ENCODE measurements around the gene MRPS7.

GRCh38 chr17:75225016-75225415 lies 36.7 kb upstream of the MRPS7 start:
- TF ChIP-seq SP1 (CRISPR knock-in tag; conservative IDR thresholded peaks at IDR 0.05) = no peak
- no peak for TF ChIP-seq CTCF (IDR thresholded peaks at IDR 0.05)
- TF ChIP-seq FOXK1 (CRISPR knock-in tag; IDR thresholded peaks at IDR 0.05) = no peak
- no peak for TF ChIP-seq MLX (CRISPR knock-in tag; IDR thresholded peaks at IDR 0.05)
- no peak for TF ChIP-seq ARID4B (CRISPR knock-in tag; IDR thresholded peaks at IDR 0.05; ENCODE audit: borderline replicate concordance)
- no peak for TF ChIP-seq CBFB (CRISPR knock-in tag; IDR thresholded peaks at IDR 0.05; ENCODE audit: low read depth)
- TF ChIP-seq KAT7 (CRISPR knock-in tag; IDR thresholded peaks at IDR 0.05; ENCODE audit: borderline replicate concordance) = no peak
- TF ChIP-seq MAX (CRISPR knock-in tag; IDR thresholded peaks at IDR 0.05) = no peak
- no peak for TF ChIP-seq FOXP1 (CRISPR knock-in tag; IDR thresholded peaks at IDR 0.05; ENCODE audit: borderline replicate concordance)
- no peak for TF ChIP-seq NR2C2 (CRISPR knock-in tag; IDR thresholded peaks at IDR 0.05)
- TF ChIP-seq E2F5 (CRISPR knock-in tag; IDR thresholded peaks at IDR 0.05) = no peak
- TF ChIP-seq HMGXB4 (CRISPR knock-in tag; IDR thresholded peaks at IDR 0.05) = no peak
- no peak for TF ChIP-seq GABPB1 (CRISPR knock-in tag; IDR thresholded peaks at IDR 0.05)
